ENCODE results near the gene CGREF1. TPM values are rescaled to one million over a fixed set of nuclear protein-coding genes. Genes with fewer than 3 reads are reported as not detected.
A peak's percentile ranks its signal among the peaks of the same experiment; 100 is the strongest.

Gene CGREF1
- total RNA-seq, 3 donors from 2014 or later = 0.41 to 1.9 (median 1.5) TPM

- no peak for TF ChIP-seq CTCF (IDR thresholded peaks at IDR 0.05)
- no peak for ATAC-seq
- Histone ChIP-seq H3K36me3 (ENCODE audit: low read depth) (no peaks in the 10 kb centered on the region), H3K9me3 (no peaks in the 10 kb centered on the region), H3K4me1 (ENCODE audit: low read depth) (peaks cover 9% of the 10 kb centered on the region), H3K4me3 (no peak overlapping the region)
- DNase-seq = no peak
- intact Hi-C loops (cut with DNase I, micrococcal nuclease) = no loop called here
Measured at GRCh38 chr2:27135478-27135955, 16.6 kb upstream of the CGREF1 start.

- H3K36me3 ChIP-seq (ENCODE audit: low read depth) = no peaks in the 10 kb centered on the region
- ATAC-seq (no peak), DNase-seq (no peak)
- H3K4me1 ChIP-seq (ENCODE audit: low read depth) = peaks cover 9% of the 10 kb centered on the region
- TF ChIP-seq CTCF (IDR thresholded peaks at IDR 0.05) = no peak
- intact Hi-C loops (cut with DNase I, micrococcal nuclease) = no loop called here
- H3K9me3 ChIP-seq = no peaks in the 10 kb centered on the region
- H3K4me3 ChIP-seq = no peak overlapping the region
Measured at GRCh38 chr2:27134781-27135477, 16.0 kb upstream of the CGREF1 start.

GRCh38 chr2:27133905-27134780, 15.2 kb upstream of the CGREF1 start, which contains the start of gene PREB:
TSS of gene PREB (minus strand) at chr2:27134636. CDS start at chr2:27134421, 215 bp downstream.
- no peak for TF ChIP-seq CTCF (IDR thresholded peaks at IDR 0.05)
- Histone ChIP-seq H3K4me1 (ENCODE audit: low read depth) (peaks cover 9% of the 10 kb centered on the region), H3K9me3 (no peaks in the 10 kb centered on the region), H3K36me3 (ENCODE audit: low read depth) (no peaks in the 10 kb centered on the region), H3K4me3 (peak within 1 kb of the TSS; percentile 95)
- intact Hi-C loops (cut with DNase I, micrococcal nuclease) = no loop called here
- DNase-seq (peak; percentile 97 to 99 (median 98)), ATAC-seq (peak; percentile 97)

- Histone ChIP-seq H3K4me1 (ENCODE audit: low read depth) (peaks cover 9% of the 10 kb centered on the region), H3K9me3 (no peaks in the 10 kb centered on the region), H3K4me3 (no peak overlapping the region), H3K36me3 (ENCODE audit: low read depth) (no peaks in the 10 kb centered on the region)
- intact Hi-C loops (cut with DNase I, micrococcal nuclease) = no loop called here
- ATAC-seq (no peak), DNase-seq (peak in 1 of 3 donors; percentile 21)
- TF ChIP-seq CTCF (IDR thresholded peaks at IDR 0.05) = no peak
Measured at GRCh38 chr2:27133195-27133875, 14.4 kb upstream of the CGREF1 start.

- H3K4me3 ChIP-seq = no peak overlapping the region
- no peak for DNase-seq
- intact Hi-C loops (cut with DNase I, micrococcal nuclease) = no loop called here
Measured at GRCh38 chr2:27131429-27131828, 12.5 kb upstream of the CGREF1 start.

More at GRCh38 chr2:27131429-27131828, 12.5 kb upstream of the CGREF1 start:
- Histone ChIP-seq H3K4me1 (ENCODE audit: low read depth) (peaks cover 9% of the 10 kb centered on the region), H3K9me3 (no peaks in the 10 kb centered on the region), H3K36me3 (ENCODE audit: low read depth) (no peaks in the 10 kb centered on the region)
- TF ChIP-seq CTCF (IDR thresholded peaks at IDR 0.05) = no peak
- no peak for ATAC-seq
